GM23248 (cell line): ENCODE measurements around the gene RARA. TPM values are rescaled to one million over a fixed set of nuclear protein-coding genes. Genes with fewer than 3 reads are reported as not detected.
"Not testable (repeated sequence)": the region's sequence is repeated elsewhere in the genome, so short reads cannot be mapped to it uniquely, and the experiment has no call there.

Experiments
- DNase-seq: peaks from one replicate; pipeline ENCODE4 v3.0.0-alpha.2; 2015
- H2AFZ ChIP-seq: fragments of 200-600 bp; sonication (generic); 2 replicates; pipeline ENCODE4 v1.6.1; 2016; ENCODE audit warnings: antibody characterized with exemption
- H3F3A ChIP-seq: fragments of 200-600 bp; sonication (generic); 2 replicates; pipeline ENCODE4 v1.6.1; 2016; ENCODE audit warnings: mild to moderate bottlenecking, antibody characterized with exemption, mixed run types; ENCODE audit not compliant: insufficient read depth
- H3K27ac ChIP-seq: fragments of 200-600 bp; sonication (generic); 2 replicates; pipeline ENCODE4 v1.5.1; 2016; ENCODE audit warnings: mild to moderate bottlenecking
- H3K27me3 ChIP-seq: fragments of 200-600 bp; sonication (generic); replicated peaks from 2 replicates; pipeline ENCODE4 v1.6.1; 2016; ENCODE audit warnings: mild to moderate bottlenecking; ENCODE audit not compliant: insufficient read depth
- H3K36me3 ChIP-seq: fragments of 200-600 bp; sonication (generic); 2 replicates; pipeline ENCODE4 v1.6.1; 2016; ENCODE audit warnings: low read depth, mild to moderate bottlenecking
- H3K4me1 ChIP-seq: fragments of 200-600 bp; sonication (generic); 2 replicates; pipeline ENCODE4 v1.6.1; 2016; ENCODE audit warnings: mild to moderate bottlenecking; ENCODE audit not compliant: insufficient read depth
- H3K4me2 ChIP-seq: fragments of 200-600 bp; sonication (generic); one replicate; pipeline ENCODE4 v1.6.1; 2016; ENCODE audit warnings: mild to moderate bottlenecking; ENCODE audit not compliant: unreplicated experiment
- H3K4me3 ChIP-seq: fragments of 200-600 bp; sonication (generic); 2 replicates; pipeline ENCODE4 v1.5.1; 2016; ENCODE audit warnings: mild to moderate bottlenecking
- H3K79me2 ChIP-seq: fragments of 200-600 bp; sonication (generic); 2 replicates; pipeline ENCODE4 v1.6.1; 2016; ENCODE audit warnings: mild to moderate bottlenecking; ENCODE audit not compliant: insufficient read depth
- H3K9ac ChIP-seq: fragments of 200-600 bp; sonication (generic); 2 replicates; pipeline ENCODE4 v1.6.1; 2016; ENCODE audit warnings: mild to moderate bottlenecking
- H3K9me2 ChIP-seq: fragments of 200-600 bp; sonication (generic); 2 replicates; pipeline ENCODE4 v1.6.1; 2016; ENCODE audit warnings: mixed run types, mild to moderate bottlenecking, moderate library complexity; ENCODE audit not compliant: insufficient read depth
- H3K9me3 ChIP-seq: fragments of 200-600 bp; sonication (generic); one replicate; pipeline ENCODE4 v1.6.1; 2017; ENCODE audit warnings: low read depth
- H4K20me1 ChIP-seq: fragments of 200-600 bp; sonication (generic); 2 replicates; pipeline ENCODE4 v1.6.0; 2016; ENCODE audit not compliant: insufficient read depth
- EZH2 ChIP-seq: fragments of 200-600 bp; sonication (generic); IDR thresholded peaks from 2 replicates; pipeline ENCODE4 v1.6.1; 2018; ENCODE audit warnings: antibody characterized with exemption, mild to moderate bottlenecking; ENCODE audit not compliant: insufficient read depth, poor library complexity, severe bottlenecking
- EZH2phosphoT487 ChIP-seq: fragments of 200-600 bp; sonication (generic); IDR thresholded peaks from 2 replicates; pipeline ENCODE4 v1.6.1; 2018; ENCODE audit warnings: antibody characterized with exemption, moderate library complexity, mild to moderate bottlenecking, low read depth; ENCODE audit not compliant: insufficient read depth
- WGBS, 2 experiments: methylation state at CpG; one replicate each; pipeline ENCODE4 v1.1.6; 2015 to 2017; ENCODE audit warnings: low lambda C conversion rate in 2 of 2, low coverage in 1 of 2; ENCODE audit errors: missing lambda C conversion rate in 2 of 2; 5-methylcytosine and 5-hydroxymethylcytosine counted together
- in situ Hi-C: fragments of 300-500 bp; cut with MboI; formaldehyde crosslinking; loops from 2 replicates; pipeline ENCODE4 v1.15.0; 2020
- polyA plus RNA-seq: library from polyadenylated mRNA; unstranded; fragments of >200 nt; fragmentation: Nextera tagmentation; extraction: Ambion mirVana; gene quantifications from 2 replicates; pipeline ENCODE4 v1.2.1, GENCODE V29; 2016
- total RNA-seq: library from RNA; depleted of rRNA; stranded (reverse); fragments of >200 nt; shearing (Covaris generic); gene quantifications from 2 replicates; pipeline ENCODE4 v1.2.3, GENCODE V29; 2014

Gene RARA
- total and polyA plus RNA-seq, 2 experiments from 2014 or later: 23.7 to 38.9 TPM

GRCh38 chr17:40293363-40293762 lies 15.6 kb upstream of the RARA start:
- WGBS, 2 experiments: 96 to 100% methylated on average over 1 of the region's 1 CpG
- peaks cover 13% of the 10 kb centered on the region for H3F3A ChIP-seq
- peaks cover 10% of the 10 kb centered on the region for H3K4me1 ChIP-seq
- no peaks in the 10 kb centered on the region for H3K27me3 ChIP-seq
- in situ Hi-C loops: loop anchor here (5.0 kb wide), 1 partner anchor 96 kb away; no protein-coding TSS in a partner anchor
- H3K9me2 ChIP-seq: no peaks in the 10 kb centered on the region
- no peak overlapping the region for H3K4me2 ChIP-seq
- H3K27ac ChIP-seq: no peak overlapping the region
- H3K79me2 ChIP-seq: peaks cover 14% of the 10 kb centered on the region; the same call in 1 of the 2 replicates
- H4K20me1 ChIP-seq: no peaks in the 10 kb centered on the region
- no peak overlapping the region for H3K9ac ChIP-seq
- no peak overlapping the region for H2AFZ ChIP-seq
- peaks cover 11% of the 10 kb centered on the region; the same call in 1 of the 2 replicates for H3K36me3 ChIP-seq
- H3K4me3 ChIP-seq: no peak overlapping the region
- no peak for TF ChIP-seq EZH2
- TF ChIP-seq EZH2phosphoT487: no peak
- no peak for DNase-seq
- H3K9me3 ChIP-seq: no peaks in the 10 kb centered on the region

GRCh38 chr17:40295488-40296436 lies 13.2 kb upstream of the RARA start:
- Histone ChIP-seq H2AFZ (no peak overlapping the region), H3F3A (0 out of 2 replicates have a peak, but pooled peaks cover 12% of the 10 kb centered on the region), H3K27me3 (no peaks in the 10 kb centered on the region), H3K9me3 (no peaks in the 10 kb centered on the region), H3K36me3 (peaks cover 11% of the 10 kb centered on the region; the same call in 1 of the 2 replicates), H3K9me2 (no peaks in the 10 kb centered on the region), H4K20me1 (no peaks in the 10 kb centered on the region), H3K27ac (no peak overlapping the region), H3K9ac (no peak overlapping the region), H3K79me2 (no peaks in the 10 kb centered on the region), H3K4me2 (no peak overlapping the region), H3K4me3 (no peak overlapping the region), H3K4me1 (peaks cover 5% of the 10 kb centered on the region)
- DNase-seq: no peak
- in situ Hi-C loops: no loop called here
- WGBS, 2 experiments: 81 to 90% methylated on average over 5 of the region's 5 CpGs
- TF ChIP-seq EZH2: no peak
- no peak for TF ChIP-seq EZH2phosphoT487

- 85 to 93% methylated on average over 2 of the region's 2 CpGs for WGBS, 2 experiments
- no peaks in the 10 kb centered on the region for H4K20me1 ChIP-seq
- no peak overlapping the region for H2AFZ ChIP-seq
- in situ Hi-C loops: no loop called here
- peaks cover 23% of the 10 kb centered on the region; the same call in 1 of the 2 replicates for H3F3A ChIP-seq
- no peaks in the 10 kb centered on the region for H3K79me2 ChIP-seq
- no peak for DNase-seq
- no peak overlapping the region for H3K27ac ChIP-seq
- no peaks in the 10 kb centered on the region for H3K9me2 ChIP-seq
- no peaks in the 10 kb centered on the region for H3K27me3 ChIP-seq
- H3K4me1 ChIP-seq: peaks cover 5% of the 10 kb centered on the region
- H3K9ac ChIP-seq: no peak overlapping the region
- no peaks in the 10 kb centered on the region for H3K9me3 ChIP-seq
- H3K4me3 ChIP-seq: no peak overlapping the region
- no peak overlapping the region for H3K4me2 ChIP-seq
- TF ChIP-seq EZH2: no peak
- TF ChIP-seq EZH2phosphoT487: no peak
- peaks cover 11% of the 10 kb centered on the region; the same call in 1 of the 2 replicates for H3K36me3 ChIP-seq
Measured at GRCh38 chr17:40297511-40297910, 11.5 kb upstream of the RARA start.

GRCh38 chr17:40298726-40299125 lies 10.3 kb upstream of the RARA start:
- Histone ChIP-seq H4K20me1 (no peaks in the 10 kb centered on the region), H3K9me3 (no peaks in the 10 kb centered on the region), H3K9ac (no peak overlapping the region), H3K27me3 (no peaks in the 10 kb centered on the region), H3K4me1 (peaks cover 17% of the 10 kb centered on the region), H3K9me2 (no peaks in the 10 kb centered on the region), H3K27ac (0 out of 2 replicates have a peak overlapping the region, but pooled peaks have one; percentile 18), H3K4me3 (no peak overlapping the region), H3K4me2 (peak overlapping the region; percentile 32), H3F3A (peaks cover 33% of the 10 kb centered on the region), H2AFZ (no peak overlapping the region), H3K36me3 (peaks cover 6% of the 10 kb centered on the region; the same call in 1 of the 2 replicates), H3K79me2 (no peaks in the 10 kb centered on the region)
- TF ChIP-seq EZH2phosphoT487 (no peak), EZH2 (no peak)
- 29 to 44% methylated on average over 3 of the region's 3 CpGs for WGBS, 2 experiments
- in situ Hi-C loops: no loop called here
- DNase-seq: peak; percentile 58

GRCh38 chr17:40299159-40299757 lies 9.7 kb upstream of the RARA start:
- WGBS, 2 experiments: 68 to 73% methylated on average over 6 to 7 of the region's 7 CpGs
- H3K27ac ChIP-seq, in situ Hi-C loops, H3K9ac ChIP-seq, H3K36me3 ChIP-seq, H2AFZ ChIP-seq, H4K20me1 ChIP-seq, H3K9me3 ChIP-seq, H3K4me2 ChIP-seq, H3K9me2 ChIP-seq, H3K27me3 ChIP-seq, H3K4me3 ChIP-seq, H3K79me2 ChIP-seq: not testable (repeated sequence)
- peaks cover 37% of the 10 kb centered on the region for H3F3A ChIP-seq
- peaks cover 22% of the 10 kb centered on the region for H3K4me1 ChIP-seq
- peak; percentile 61 for DNase-seq
